SKM-1 treated with dmso at 0.1 percent for 144 hours (cell line): ENCODE measurements around the gene AZIN2.
"Not testable (repeated sequence)": the region's sequence is repeated elsewhere in the genome, so short reads cannot be mapped to it uniquely, and the experiment has no call there.

Experiments used
- DNase-seq: peaks from one replicate; lab custom pipeline; 2025; ENCODE audit not compliant: unreplicated experiment; lab: John Stamatoyannopoulos, UW

Gene AZIN2

DNA sequence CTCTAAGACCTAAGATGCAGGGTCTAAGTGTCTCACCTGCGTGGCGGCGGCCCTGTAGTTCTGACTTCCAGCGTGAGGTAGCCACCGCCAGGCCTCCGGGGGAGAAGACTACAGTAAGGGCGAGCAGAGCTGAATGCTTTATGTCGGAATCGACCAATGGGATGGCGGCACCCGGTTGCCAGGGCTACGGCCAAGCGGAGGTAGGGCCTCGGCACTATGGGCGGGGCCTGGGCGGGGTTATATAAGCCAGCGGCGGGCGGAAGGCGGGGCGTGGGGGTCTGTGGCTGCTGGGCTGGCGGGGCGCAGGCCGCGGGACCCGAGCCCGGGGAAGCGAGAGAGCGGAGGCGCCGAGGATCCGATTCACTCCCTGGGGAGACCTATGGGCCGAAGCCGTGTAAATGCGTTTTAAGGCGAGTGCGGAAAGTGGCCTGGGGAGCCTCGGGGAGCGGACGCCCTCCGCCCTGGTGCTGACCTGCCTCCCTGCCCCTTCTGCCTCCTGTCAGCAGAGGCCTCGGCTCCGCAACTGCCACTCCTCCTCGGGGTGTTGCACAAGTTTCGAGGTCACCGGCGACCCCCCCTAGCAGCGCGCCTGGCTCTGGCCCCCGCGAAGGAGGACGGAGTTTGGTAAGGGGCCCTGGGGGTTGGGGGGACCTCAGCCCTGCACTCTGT is at the start of gene AZIN2:
TSS of gene AZIN2 (plus strand) at position 269 of the 669 bp plus-strand sequence. CDS start 1,097 bp downstream, outside the sequence.
- DNase-seq, result peak; percentile 36

- peak; percentile 81 for DNase-seq
Observed at GRCh38 chr1:33031506-33031905, 49.4 kb upstream of the AZIN2 start.

DNA sequence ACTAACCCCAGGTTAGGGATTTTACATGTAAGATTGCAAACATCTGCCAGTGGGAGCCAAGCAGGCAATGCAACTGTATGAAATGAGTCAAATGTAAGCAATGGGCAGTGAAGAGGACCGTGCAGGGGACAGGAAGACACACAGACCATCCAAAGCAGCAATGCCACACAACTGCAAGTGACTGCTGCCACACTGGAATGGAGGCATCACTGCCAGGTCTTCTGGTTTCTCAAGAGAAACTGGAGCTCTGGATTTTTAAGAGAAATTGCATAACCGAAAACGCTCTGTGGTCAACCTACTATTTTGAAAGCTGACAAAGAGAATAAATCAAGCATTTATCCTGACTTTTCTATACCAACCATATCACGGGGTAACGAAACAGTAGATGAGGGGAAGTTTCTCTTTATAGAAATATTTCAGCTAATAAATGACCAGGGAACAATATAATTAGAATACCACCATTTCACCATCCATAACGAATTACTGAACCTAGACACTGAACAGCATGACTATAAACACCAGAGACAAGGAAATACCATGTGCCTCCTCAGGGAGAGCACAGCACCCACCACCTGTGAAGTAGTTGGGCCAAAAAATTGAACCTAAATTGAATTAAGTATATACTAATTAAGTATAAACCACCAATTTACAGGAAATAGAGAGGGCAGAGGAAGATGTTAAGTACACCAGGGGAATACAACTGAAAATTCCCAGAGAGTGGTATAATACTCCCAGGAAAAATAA is 48.7 kb upstream of the AZIN2 start:
- DNase-seq, result peak; percentile 73

DNA sequence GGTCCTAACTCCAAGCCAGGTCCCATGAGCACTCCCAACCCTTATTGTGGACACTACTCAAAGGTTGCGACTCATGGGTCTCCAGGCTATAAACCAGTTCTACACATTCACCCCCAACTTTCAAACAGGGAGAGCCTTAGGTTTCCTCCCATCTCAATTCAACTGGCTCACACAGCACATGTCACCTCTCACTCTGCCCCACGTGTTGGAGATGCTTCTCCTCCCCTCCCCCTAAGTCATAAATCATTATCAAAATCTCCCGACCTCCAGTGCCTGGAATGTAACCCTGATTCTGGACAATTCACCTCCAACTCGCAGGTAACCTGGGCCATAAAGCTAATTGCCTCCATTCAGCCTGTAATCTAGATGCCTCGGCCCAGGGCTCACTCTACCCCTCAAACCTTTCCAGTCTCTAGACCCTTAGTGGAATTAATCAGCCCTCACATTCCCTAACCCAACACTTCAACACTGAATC is 44.9 kb upstream of the AZIN2 start:
- no peak for DNase-seq

DNA sequence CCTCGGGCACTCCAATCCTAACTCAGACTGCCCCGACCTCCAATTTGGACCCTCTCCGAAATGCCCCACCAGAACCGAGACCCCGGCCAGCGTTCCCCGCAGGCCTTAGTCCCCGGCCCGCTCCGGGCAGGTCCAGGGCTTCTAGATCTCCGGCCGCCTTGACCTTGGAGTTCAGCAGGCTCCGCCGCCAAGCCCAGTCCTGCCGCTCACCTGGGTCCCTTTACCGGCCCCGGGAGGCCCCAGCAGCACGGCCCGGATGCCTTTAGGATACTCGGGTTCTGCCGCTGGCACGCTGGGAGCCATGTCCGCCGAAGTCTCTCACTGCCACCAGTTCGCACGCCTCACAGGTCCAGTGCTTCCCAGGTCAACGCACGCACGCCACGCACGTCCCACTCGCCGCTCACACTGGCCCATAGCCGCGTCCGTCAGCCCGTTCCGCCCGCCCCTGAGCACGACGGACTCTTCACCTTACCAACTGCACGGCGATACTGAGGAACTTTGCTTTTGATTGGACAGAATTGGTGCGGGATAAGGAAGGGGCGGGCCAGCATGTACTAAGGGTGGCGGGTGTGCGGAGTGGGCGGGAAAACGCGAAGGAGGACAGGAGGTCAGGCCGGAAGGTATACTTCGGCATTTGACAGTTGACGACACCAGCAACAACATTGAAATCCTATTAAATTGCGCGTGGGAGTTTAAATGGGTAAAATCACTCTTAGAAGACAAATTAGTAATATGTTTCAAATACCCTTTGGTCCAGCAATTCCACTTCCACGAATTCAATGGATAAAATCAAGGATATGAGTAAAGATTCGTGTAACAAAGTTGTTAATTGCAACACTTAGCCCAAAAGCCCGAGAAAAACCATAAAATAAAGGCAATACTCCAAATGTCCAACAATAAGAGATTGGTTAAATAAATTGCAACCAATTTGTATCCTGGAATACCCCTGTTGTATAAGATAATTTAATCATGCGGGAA is 44.1 kb upstream of the AZIN2 start, which contains the start of gene AK2:
TSS of gene AK2 (minus strand) at position 358 of the 978 bp plus-strand sequence. CDS start at position 303, 55 bp downstream.
- peak; percentile 99 for DNase-seq

- peak; percentile 83 for DNase-seq
Observed at GRCh38 chr1:33039840-33040239, 41.1 kb upstream of the AZIN2 start.

DNA sequence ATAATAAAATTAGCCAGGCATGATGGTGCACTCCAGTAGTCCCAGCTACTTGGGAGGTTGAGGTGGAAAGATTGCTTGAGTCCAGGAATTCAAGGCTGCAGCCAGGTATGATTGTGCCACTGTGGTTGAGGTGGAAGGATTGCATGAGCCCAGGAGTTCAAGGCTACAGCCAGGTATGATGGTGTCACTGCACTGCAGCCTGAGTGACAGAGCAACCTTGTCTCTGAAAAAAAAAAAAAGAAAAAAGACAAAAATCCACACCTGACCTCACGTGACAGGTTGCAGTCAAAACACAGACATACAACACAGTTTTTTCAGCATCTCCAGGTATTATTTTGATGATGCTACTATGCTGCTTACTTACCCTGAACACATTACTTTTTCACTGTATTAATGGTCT is 39.9 kb upstream of the AZIN2 start:
- DNase-seq, result no peak

DNA sequence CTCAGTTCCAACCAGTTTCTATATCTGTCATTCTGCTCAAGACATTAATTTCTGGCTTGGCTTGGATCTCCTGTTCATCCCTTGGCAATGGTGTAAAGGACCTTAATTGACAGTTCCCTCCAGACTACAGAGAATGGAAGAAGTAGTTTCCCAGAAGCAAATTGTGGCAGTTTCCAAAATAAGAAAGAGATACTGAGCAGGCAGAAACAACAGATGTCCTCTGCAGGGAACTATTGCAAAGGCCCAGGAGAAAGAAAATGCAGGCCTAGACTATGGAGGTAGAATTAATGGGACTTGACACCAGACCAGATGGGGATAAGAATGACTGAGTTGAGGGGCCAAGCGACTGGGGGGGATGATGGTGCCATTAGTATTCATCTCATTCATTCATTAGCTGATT is 38.1 kb upstream of the AZIN2 start:
- DNase-seq, result no peak

GRCh38 chr1:33043267-33044092 is 37.5 kb upstream of the AZIN2 start:
- DNase-seq, result no peak

DNA sequence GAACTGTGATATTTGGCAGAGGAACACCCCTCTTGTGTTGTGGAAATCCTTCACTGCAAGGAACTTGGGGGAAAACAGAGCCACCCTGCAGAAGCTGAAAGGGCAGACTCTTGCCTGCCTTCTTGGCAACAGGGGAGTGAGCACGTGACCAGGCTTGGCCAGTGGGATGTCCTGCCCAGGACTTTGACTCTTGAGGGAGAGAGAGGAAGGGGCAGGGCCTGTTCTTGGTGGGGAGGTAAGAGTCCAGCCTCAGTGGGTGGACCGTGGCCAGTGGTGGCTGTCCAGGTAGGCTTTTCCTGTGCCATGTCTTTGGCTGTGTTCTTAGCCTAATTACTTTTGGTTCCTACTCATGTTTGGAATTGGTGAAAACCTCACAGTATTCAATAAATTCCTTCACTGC is 35.7 kb upstream of the AZIN2 start:
- DNase-seq, result no peak

DNA sequence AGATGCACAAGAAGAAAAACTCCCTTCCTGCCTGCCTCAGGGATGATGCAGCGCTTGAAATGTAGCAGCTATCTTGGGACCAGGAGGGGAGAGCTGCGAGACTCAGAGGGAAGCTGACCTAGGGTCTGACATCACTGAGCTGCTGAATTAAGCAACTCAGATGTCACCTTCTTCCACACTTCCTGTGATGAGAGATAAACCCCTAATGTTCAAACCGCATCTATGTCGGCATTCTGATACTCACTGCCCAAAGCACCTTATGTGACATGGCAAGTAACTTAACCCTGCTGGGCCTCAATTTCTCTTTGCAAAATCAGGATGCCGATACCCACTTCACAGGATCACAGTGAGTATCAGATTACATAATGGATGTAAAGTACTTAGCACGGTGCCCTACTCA is 35.1 kb upstream of the AZIN2 start:
- peak; percentile 90 for DNase-seq

DNA sequence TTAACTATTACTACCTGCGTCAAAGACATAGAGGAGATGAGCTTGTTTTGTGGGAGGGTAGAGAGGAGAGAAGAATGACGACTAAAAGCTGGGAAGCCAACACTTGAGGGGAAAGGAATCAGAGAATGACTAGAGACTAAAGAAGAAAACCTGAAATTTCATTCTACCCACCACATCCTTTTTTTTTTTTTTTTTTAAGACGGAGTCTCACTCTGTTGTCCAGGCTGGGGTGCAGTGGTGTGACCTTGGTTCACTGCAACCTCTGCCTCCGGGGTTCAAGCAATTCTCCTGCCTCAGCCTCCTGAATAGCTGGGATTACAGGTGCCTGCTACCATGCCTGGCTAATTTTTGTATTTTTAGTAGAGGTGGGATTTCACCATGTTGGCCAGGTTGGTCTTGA is 34.7 kb upstream of the AZIN2 start:
- not testable (repeated sequence) for DNase-seq

DNA sequence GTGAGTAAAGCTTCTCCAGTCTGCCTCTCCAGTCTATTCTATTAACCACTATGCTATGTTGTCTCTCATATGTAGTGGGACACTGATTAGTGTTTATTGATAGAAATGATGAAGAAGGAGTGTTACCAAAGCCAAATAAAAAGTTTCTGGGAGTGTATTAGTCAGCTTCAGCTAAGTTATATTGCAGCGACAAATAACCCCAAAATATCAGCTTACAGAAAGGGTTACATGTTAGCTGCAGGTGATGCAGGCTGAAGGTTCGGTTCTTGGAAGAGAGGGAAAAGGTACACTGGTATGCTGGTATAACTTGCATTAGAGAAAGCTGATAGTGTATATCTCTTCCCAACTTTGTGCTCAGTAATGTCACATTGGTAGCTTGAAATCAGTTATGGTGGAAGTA is 33.7 kb upstream of the AZIN2 start:
- no peak for DNase-seq

- DNase-seq, result no peak
Observed at GRCh38 chr1:33047839-33048305, 33.1 kb upstream of the AZIN2 start.

DNA sequence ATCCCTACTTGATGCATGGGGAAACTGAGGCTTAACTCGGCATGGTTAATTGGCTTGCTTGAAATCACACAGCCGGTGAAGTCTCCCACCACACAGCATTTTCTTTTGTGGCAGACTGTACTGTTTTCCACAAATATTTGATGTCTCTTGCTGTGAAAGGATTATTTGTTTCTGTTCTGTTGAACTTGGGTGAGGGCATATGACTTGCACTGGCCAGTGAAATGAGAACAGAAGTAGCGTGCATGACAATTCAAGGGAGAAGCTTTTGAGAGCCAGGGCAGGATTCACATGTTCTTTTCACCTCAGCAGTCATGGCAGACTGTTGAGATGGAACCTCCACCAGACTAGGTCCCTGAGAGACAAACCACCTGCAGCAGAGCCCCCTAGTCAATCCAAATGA is 32.5 kb upstream of the AZIN2 start:
- no peak for DNase-seq

GRCh38 chr1:33049371-33049770 is 31.6 kb upstream of the AZIN2 start:
- peak; percentile 63 for DNase-seq

DNA sequence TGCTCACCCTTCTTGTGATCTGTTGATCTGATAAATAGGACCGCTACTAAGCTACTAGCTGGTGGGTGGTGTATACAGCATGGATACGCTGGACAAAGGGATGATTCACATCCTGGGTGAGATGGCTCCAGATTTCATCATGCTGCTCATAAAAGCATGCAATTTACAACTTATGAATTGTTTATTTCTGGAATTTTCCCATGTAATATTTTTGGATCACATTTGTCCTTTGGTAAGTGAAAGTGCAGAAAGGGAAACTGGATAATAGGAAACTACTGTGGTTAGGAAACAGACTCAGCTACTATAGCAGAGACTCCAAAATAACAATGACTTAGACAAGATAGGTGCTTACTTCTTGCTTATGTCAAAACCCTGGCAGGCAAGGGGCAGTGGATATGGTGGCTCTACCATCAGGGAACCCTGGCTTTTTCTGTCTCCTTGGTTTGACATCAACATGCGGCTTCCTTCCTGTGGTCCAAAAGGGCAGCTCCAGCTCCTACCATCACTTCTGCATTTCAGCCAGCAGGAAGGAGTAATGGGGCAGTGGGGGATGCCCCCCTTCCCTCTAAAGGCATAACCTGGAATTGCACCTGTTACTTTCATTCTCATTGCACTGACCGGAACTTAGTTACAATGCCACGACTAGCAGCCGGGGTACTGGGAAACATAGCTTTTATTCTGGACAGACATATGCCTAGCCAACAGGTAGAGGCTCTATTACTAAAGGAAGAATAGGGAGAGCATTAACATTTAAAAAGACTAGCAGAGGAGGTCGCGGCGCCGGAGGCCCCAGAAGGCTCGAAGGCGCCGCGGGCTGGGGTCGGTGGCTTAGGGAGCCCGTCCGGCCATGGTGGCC is 30.5 kb upstream of the AZIN2 start:
- peak; percentile 77 for DNase-seq

DNA sequence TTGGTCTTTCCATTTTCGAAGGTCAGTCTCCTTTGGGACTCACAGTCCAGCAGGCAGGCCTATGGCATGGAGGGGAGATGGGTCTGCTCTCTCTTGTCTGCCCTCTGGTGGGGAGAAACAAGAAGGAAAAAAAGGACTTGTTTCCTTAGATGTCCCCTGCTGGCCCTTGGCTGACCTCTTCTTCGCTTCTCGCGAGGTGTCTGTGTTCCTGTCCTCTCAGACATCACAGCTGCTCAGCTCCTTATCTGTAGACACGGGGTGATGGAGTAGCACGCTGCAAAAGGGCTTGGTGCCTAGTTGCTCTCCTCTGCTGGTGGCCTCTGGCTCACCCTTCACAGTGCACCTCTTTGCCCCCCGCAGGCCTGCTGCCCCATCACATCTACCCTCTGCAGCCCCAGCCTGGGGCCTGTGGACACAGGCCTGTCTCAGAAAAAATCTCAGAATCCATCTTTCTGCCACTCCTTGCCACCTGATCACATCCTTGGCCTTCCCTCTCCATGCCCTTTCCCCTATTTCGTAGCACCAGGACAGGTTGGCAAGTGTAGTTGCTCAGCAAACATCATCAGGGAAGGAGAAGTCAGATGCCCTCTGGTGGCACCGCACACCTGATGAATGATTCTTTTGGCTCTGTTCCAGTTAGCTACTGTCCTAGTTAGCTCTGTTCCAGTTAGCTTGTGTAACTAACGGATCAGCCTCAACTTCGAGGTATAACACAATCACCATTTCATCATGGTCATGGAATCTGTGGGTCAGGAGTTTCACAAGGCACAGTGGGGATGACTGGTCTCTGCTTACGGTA is 25.5 kb upstream of the AZIN2 start:
- DNase-seq, result peak; percentile 89
